Stimulated activated CD8-positive, alpha-beta memory T cell treated with anti-CD3 and anti-CD28 coated beads, Interleukin-7, amount 100 ng/mL, for 4 hours (primary cell): ENCODE measurements around the gene LRP6.
"Not testable (repeated sequence)": the region's sequence is repeated elsewhere in the genome, so short reads cannot be mapped to it uniquely, and the experiment has no call there.

Experiments used
- DNase-seq, 2 donors: peaks; one replicate each; pipeline ENCODE4 v3.0.0-alpha.2; 2020; ENCODE audit warnings: low read depth in 2 of 2

LRP6 gene

GRCh38 chr12:12266873-12267741 is at the start of gene LRP6:
Gene LRP6 (minus strand): TSS chr12:12267044. CDS start chr12:12266735, 309 bp downstream.
- DNase-seq: peak; percentile 46 to 69

- no peak for DNase-seq
Observed at GRCh38 chr12:12315838-12316237, 49.0 kb upstream of the LRP6 start.

GRCh38 chr12:12310695-12311094 is 43.9 kb upstream of the LRP6 start:
- DNase-seq: not testable (repeated sequence)

GRCh38 chr12:12305568-12306300 is 38.9 kb upstream of the LRP6 start:
- DNase-seq: no peak

GRCh38 chr12:12302976-12303375 is 36.1 kb upstream of the LRP6 start:
- no peak for DNase-seq

- DNase-seq: no peak
Observed at GRCh38 chr12:12301122-12301521, 34.3 kb upstream of the LRP6 start.

- DNase-seq: no peak
Observed at GRCh38 chr12:12297201-12297830, 30.5 kb upstream of the LRP6 start.

- DNase-seq: no peak
Observed at GRCh38 chr12:12294215-12295005, 27.6 kb upstream of the LRP6 start.

GRCh38 chr12:12290206-12290605 is 23.4 kb upstream of the LRP6 start:
- DNase-seq: no peak

GRCh38 chr12:12286441-12286840 is 19.6 kb upstream of the LRP6 start:
- no peak for DNase-seq

GRCh38 chr12:12282761-12283425 is 16.0 kb upstream of the LRP6 start:
- no peak for DNase-seq

GRCh38 chr12:12282202-12282601 is 15.4 kb upstream of the LRP6 start:
- no peak for DNase-seq

GRCh38 chr12:12281134-12281533 is 14.3 kb upstream of the LRP6 start:
- DNase-seq: no peak

GRCh38 chr12:12278899-12279298 is 12.1 kb upstream of the LRP6 start:
- DNase-seq: no peak

- no peak for DNase-seq
Observed at GRCh38 chr12:12275874-12276273, 9.0 kb upstream of the LRP6 start.

- no peak for DNase-seq
Observed at GRCh38 chr12:12273291-12273957, 6.6 kb upstream of the LRP6 start.

GRCh38 chr12:12272869-12273268 is 6.0 kb upstream of the LRP6 start:
- DNase-seq: no peak

GRCh38 chr12:12270226-12270625 is 3.4 kb upstream of the LRP6 start:
- DNase-seq: no peak

GRCh38 chr12:12267742-12268200 is 927 bp upstream of the LRP6 start:
- no peak for DNase-seq

GRCh38 chr12:12266389-12266872 is 413 bp downstream of the LRP6 start:
- DNase-seq: no peak
